ENCODE data around the gene ALOXE3. TPM values are rescaled to one million over a fixed set of nuclear protein-coding genes. Genes with fewer than 3 reads are reported as not detected.
A peak's percentile ranks its signal among the peaks of the same experiment; 100 is the strongest.

Gene ALOXE3
- polyA plus RNA-seq, 2 donors: 0.43 to 1.7 TPM

DNA sequence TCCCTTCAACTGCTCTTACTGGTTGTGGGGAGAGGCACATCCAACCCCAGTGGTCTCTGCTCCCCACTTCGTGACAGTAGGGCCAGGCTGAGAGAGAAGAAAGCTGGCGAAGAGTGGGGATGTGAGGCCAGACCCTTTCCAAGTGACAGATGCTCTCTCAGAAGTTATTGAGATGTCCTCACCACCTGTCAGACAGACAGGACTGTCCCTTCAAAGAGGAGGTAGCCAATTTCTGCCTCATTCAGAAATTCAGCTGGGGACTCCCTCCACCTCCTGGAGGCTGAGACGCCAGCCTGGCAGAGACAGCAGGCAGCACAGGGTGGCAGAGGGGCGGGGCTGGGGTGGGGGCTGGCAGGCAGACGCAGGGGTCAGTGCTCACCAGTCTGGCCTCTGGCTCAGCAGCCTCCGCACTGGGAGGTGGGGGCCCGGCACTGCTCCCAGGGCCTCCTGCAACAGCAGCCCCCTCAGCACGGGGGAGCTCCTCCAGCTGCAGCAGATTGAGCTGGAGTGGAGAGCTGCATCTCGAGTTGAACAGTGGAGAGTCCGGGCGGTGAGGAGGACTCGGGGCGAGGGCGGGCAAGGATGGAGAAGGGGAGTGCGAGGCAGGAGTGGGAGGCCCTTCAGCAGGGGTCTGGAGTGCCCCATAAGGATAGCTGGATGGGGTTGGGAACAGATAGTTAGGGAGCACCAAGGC, 24.7 kb upstream of the ALOXE3 start:
- Histone ChIP-seq H3K27ac (ENCODE audit: low read depth in 2 of 2, low read length in 1 of 2) (peak overlapping the region in 1 of 2 donors; percentile 22), H3K9me3 (ENCODE audit: control insufficient read depth in 2 of 2, insufficient read depth in 1 of 2, low read depth in 1 of 2, low read length in 1 of 2) (peaks cover 0 to 2% of the 10 kb centered on the region in 2 donors), H3K27me3 (ENCODE audit: control insufficient read depth in 1 of 2, insufficient read depth in 2 of 2, low read length in 2 of 2) (no peaks in the 10 kb centered on the region), H3K4me3 (ENCODE audit: low read depth in 1 of 2, low read length in 2 of 2) (no peak overlapping the region), H3K4me1 (ENCODE audit: control insufficient read depth in 2 of 2, insufficient read depth in 2 of 2, low read length in 1 of 2) (peaks cover 0 to 10% of the 10 kb centered on the region in 2 donors), H3K36me3 (ENCODE audit: control insufficient read depth in 2 of 2, insufficient read depth in 2 of 2, low read length in 1 of 2) (peaks cover 45 to 73% of the 10 kb centered on the region in 2 donors)
- 83 to 84% methylated on average over 15 of the region's 15 CpGs for WGBS, 2 donors

DNA sequence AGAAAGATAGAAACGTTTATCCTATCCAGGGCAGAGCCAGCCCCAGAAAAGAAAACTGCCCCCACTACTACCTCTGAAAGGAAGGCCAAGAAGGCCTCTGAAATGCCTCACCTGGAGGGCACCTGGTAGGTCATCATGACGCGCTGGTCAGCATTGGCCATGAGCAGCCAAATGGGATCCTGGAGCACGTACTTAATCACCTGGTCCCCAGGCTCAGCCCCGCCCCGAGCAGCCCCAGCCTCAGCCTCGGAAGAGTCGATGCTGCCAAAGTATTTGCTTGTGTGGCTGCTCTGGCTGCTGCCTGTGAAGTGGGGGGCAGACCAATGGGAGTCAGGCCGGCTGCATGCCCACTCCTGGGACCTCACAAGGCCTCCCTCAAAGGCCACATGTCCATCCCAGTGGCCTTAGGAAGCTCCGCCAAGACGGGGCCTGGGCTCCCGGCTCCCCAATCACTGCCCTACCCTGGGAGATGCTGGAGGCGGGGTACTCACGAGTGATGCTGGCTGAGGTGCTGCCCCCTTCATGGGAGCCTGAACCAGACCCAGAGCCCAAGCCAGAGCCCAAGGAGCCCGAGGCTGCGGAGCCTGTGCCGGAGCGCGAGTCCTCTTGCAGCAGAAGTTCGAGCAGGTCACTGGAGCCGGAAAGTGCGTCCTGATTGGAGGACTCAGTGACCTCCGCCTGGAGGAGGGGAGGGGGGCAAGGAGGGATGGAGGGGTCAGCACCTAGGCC, 24.0 kb upstream of the ALOXE3 start:
- Histone ChIP-seq H3K9me3 (ENCODE audit: control insufficient read depth in 2 of 2, insufficient read depth in 1 of 2, low read depth in 1 of 2, low read length in 1 of 2) (peaks cover 0 to 2% of the 10 kb centered on the region in 2 donors), H3K27me3 (ENCODE audit: control insufficient read depth in 1 of 2, insufficient read depth in 2 of 2, low read length in 2 of 2) (no peaks in the 10 kb centered on the region), H3K36me3 (ENCODE audit: control insufficient read depth in 2 of 2, insufficient read depth in 2 of 2, low read length in 1 of 2) (peaks cover 41 to 66% of the 10 kb centered on the region in 2 donors), H3K4me1 (ENCODE audit: control insufficient read depth in 2 of 2, insufficient read depth in 2 of 2, low read length in 1 of 2) (peaks cover 0 to 10% of the 10 kb centered on the region in 2 donors), H3K4me3 (ENCODE audit: low read depth in 1 of 2, low read length in 2 of 2) (no peak overlapping the region), H3K27ac (ENCODE audit: low read depth in 2 of 2, low read length in 1 of 2) (peak overlapping the region in 1 of 2 donors; percentile 44)
- 88% methylated on average over 23 of the region's 23 CpGs for whole genome bisulfite sequencing, 2 donors

DNA sequence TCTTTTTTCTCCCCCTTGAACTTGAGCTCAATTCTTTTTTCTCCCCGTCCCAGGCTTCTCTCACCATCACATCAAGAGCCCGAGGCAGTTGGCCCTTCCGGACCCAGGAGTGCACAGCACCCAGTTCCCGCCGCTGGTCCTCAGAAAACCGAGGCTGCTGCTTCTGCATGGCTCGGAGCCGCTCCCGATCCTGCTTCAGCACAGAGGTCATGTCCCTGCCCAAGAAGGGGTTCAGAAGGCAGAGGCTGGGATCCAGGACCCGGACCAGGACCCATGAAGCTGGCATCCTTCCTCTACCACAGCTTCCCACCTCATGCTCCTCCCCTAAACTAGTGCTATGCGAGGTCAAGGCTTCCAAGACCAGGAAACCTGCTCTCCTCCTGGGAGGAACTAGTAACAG, 23.4 kb upstream of the ALOXE3 start:
- WGBS, 2 donors: 87% methylated on average over 11 of the region's 11 CpGs
- peaks cover 36 to 60% of the 10 kb centered on the region in 2 donors for H3K36me3 ChIP-seq (ENCODE audit: control insufficient read depth in 2 of 2, insufficient read depth in 2 of 2, low read length in 1 of 2)

DNA sequence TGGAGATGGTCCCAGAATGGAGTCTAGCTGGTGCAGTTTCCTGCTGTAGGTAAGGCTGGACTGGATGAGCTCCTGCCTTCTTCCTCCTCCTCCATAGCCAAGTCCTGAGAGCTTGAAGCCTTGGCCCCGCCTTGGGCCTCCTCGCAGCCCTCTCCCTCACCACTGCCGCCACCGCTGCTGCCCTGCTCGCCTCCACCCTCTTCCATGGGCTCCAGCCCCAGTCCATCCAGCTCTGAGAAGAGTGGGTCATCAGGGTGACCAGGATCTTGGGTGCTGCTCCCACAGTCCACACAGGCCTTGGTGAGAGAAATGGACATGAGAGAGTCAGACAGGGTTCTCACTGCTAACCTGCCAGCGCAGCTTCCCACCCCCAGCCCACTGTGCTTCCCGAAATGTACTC, 22.7 kb upstream of the ALOXE3 start:
- Histone ChIP-seq H3K4me1 (ENCODE audit: control insufficient read depth in 2 of 2, insufficient read depth in 2 of 2, low read length in 1 of 2) (peaks cover 0 to 8% of the 10 kb centered on the region in 2 donors), H3K27ac (ENCODE audit: low read depth in 2 of 2, low read length in 1 of 2) (peak overlapping the region in 1 of 2 donors; percentile 8)
- WGBS, 2 donors: 94 to 95% methylated on average over 7 of the region's 7 CpGs

More for the DNA sequence above, 23.4 kb upstream of the ALOXE3 start:
- Histone ChIP-seq H3K4me1 (ENCODE audit: control insufficient read depth in 2 of 2, insufficient read depth in 2 of 2, low read length in 1 of 2) (peaks cover 0 to 8% of the 10 kb centered on the region in 2 donors), H3K9me3 (ENCODE audit: control insufficient read depth in 2 of 2, insufficient read depth in 1 of 2, low read depth in 1 of 2, low read length in 1 of 2) (peaks cover 0 to 2% of the 10 kb centered on the region in 2 donors), H3K4me3 (ENCODE audit: low read depth in 1 of 2, low read length in 2 of 2) (no peak overlapping the region), H3K27ac (ENCODE audit: low read depth in 2 of 2, low read length in 1 of 2) (peak overlapping the region in 1 of 2 donors; percentile 44), H3K27me3 (ENCODE audit: control insufficient read depth in 1 of 2, insufficient read depth in 2 of 2, low read length in 2 of 2) (no peaks in the 10 kb centered on the region)

DNA sequence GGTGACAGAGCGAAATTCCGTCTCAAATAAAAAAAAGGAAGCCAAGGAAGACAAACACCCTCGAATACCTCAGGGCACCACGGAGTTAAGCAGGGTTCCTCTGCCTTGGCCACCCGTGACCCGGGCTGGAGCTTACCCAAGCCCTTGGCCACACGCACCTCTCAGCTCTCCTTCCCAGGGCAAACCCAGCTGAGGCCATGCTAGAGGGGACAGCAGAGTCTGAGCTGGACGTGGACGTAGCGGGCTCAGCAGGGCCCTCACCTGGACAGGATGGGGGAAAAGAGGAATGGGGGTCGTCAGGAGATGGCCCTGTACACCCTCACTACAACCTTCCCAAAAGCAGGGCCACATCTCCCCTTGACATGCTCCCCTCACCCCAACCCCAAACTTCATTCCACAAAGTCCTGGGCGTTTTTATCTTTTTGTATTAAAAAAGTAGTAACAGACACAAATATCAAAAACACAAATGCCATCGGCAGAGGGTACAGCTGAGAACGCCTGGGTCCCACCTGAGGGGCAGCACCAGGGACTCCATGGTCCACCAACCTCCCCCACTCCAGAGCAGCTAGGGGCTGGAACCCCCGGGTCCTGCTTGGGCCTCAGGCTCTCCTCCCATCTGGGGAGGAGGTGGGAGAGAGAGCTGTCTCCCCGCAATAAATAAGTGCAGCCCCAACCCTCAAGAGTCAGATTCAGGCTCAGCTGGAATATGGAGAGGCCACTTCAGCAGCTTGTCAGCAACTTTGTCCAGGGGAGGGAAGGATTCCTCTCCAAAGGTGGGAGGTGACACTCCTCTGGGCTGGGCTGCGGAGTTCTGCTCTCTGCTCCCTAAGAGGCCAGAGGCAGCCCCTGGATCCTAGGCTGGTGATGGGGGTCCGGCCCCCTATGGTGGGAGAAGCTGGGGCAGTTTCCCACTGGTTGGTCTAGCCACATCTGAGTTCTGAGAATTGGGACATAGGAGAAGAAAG, 22.0 kb upstream of the ALOXE3 start:
- no peaks in the 10 kb centered on the region for H3K9me3 ChIP-seq (ENCODE audit: control insufficient read depth in 2 of 2, insufficient read depth in 1 of 2, low read depth in 1 of 2, low read length in 1 of 2)
- H3K4me3 ChIP-seq (ENCODE audit: low read depth in 1 of 2, low read length in 2 of 2): no peak overlapping the region
- 76 to 77% methylated on average over 16 to 18 of the region's 18 CpGs for WGBS, 2 donors
- H3K4me1 ChIP-seq (ENCODE audit: control insufficient read depth in 2 of 2, insufficient read depth in 2 of 2, low read length in 1 of 2): peaks cover 0 to 8% of the 10 kb centered on the region in 2 donors
- peaks cover 24 to 47% of the 10 kb centered on the region in 2 donors for H3K36me3 ChIP-seq (ENCODE audit: control insufficient read depth in 2 of 2, insufficient read depth in 2 of 2, low read length in 1 of 2)
- H3K27ac ChIP-seq (ENCODE audit: low read depth in 2 of 2, low read length in 1 of 2): peak overlapping the region in 1 of 2 donors; percentile 59
- no peaks in the 10 kb centered on the region for H3K27me3 ChIP-seq (ENCODE audit: control insufficient read depth in 1 of 2, insufficient read depth in 2 of 2, low read length in 2 of 2)

More for the DNA sequence above, 22.7 kb upstream of the ALOXE3 start:
- H3K27me3 ChIP-seq (ENCODE audit: control insufficient read depth in 1 of 2, insufficient read depth in 2 of 2, low read length in 2 of 2): no peaks in the 10 kb centered on the region
- no peak overlapping the region for H3K4me3 ChIP-seq (ENCODE audit: low read depth in 1 of 2, low read length in 2 of 2)
- H3K9me3 ChIP-seq (ENCODE audit: control insufficient read depth in 2 of 2, insufficient read depth in 1 of 2, low read depth in 1 of 2, low read length in 1 of 2): no peaks in the 10 kb centered on the region
- peaks cover 29 to 53% of the 10 kb centered on the region in 2 donors for H3K36me3 ChIP-seq (ENCODE audit: control insufficient read depth in 2 of 2, insufficient read depth in 2 of 2, low read length in 1 of 2)

DNA sequence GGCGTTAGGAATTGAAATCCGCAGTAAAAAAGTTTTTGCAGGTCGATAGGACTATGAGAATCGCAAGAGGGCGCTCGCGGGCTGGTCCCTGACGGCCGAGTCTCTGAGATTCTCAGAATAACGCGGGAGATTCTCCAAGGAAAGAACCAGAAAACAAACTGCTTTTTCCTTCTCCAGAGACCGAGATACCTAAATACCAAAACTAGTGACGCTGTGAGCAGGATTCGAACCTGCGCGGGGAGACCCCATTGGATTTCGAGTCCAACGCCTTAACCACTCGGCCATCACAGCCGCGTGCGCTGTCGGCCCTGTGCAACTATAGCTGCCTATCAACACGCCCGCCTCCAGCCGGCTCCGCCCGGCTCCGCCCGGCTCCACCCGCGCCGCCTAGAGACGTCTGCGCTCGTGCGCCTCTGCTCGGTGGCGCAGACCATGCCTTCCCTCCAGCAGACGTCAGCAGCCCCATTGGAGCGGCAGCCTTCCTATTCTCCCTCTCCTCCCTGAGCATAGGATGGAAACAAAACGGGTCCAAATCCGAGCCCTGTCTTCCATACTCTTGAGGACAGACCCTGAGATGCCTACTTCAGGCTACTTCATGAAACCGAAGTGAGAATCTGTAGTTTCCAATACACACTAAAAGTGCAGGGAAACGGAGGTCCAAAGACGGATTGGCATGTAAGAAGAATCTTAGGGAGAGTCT, 20.5 kb upstream of the ALOXE3 start:
- Histone ChIP-seq H3K4me1 (ENCODE audit: control insufficient read depth in 2 of 2, insufficient read depth in 2 of 2, low read length in 1 of 2) (peaks cover 0 to 8% of the 10 kb centered on the region in 2 donors), H3K9me3 (ENCODE audit: control insufficient read depth in 2 of 2, insufficient read depth in 1 of 2, low read depth in 1 of 2, low read length in 1 of 2) (no peaks in the 10 kb centered on the region), H3K36me3 (ENCODE audit: control insufficient read depth in 2 of 2, insufficient read depth in 2 of 2, low read length in 1 of 2) (peaks cover 17 to 34% of the 10 kb centered on the region in 2 donors), H3K27me3 (ENCODE audit: control insufficient read depth in 1 of 2, insufficient read depth in 2 of 2, low read length in 2 of 2) (no peaks in the 10 kb centered on the region), H3K4me3 (ENCODE audit: low read depth in 1 of 2, low read length in 2 of 2) (peak overlapping the region; percentile 1 to 39), H3K27ac (ENCODE audit: low read depth in 2 of 2, low read length in 1 of 2) (peak overlapping the region; percentile 88 to 97)
- 0 to 1% methylated on average over 46 of the region's 46 CpGs for WGBS, 2 donors

DNA sequence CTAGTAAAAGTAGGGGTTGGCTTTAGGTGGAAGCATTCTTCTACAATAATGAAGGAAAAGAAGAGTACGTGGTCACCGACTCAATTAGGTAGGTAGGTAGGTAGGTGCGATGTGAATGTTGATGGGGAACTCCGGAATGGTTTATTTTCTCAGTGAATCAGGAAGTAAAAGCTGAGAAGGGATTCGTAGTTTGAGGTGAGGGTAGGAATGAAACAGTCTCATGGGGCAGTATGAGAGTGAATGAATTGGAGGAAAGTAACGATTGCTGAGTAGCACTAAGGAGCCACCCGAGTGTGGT, 20.0 kb upstream of the ALOXE3 start:
- no peaks in the 10 kb centered on the region for H3K27me3 ChIP-seq (ENCODE audit: control insufficient read depth in 1 of 2, insufficient read depth in 2 of 2, low read length in 2 of 2)
- peaks cover 14 to 29% of the 10 kb centered on the region in 2 donors for H3K36me3 ChIP-seq (ENCODE audit: control insufficient read depth in 2 of 2, insufficient read depth in 2 of 2, low read length in 1 of 2)
- H3K4me1 ChIP-seq (ENCODE audit: control insufficient read depth in 2 of 2, insufficient read depth in 2 of 2, low read length in 1 of 2): peaks cover 0 to 8% of the 10 kb centered on the region in 2 donors
- H3K9me3 ChIP-seq (ENCODE audit: control insufficient read depth in 2 of 2, insufficient read depth in 1 of 2, low read depth in 1 of 2, low read length in 1 of 2): no peaks in the 10 kb centered on the region
- no peak overlapping the region for H3K4me3 ChIP-seq (ENCODE audit: low read depth in 1 of 2, low read length in 2 of 2)
- peak overlapping the region; percentile 88 to 97 for H3K27ac ChIP-seq (ENCODE audit: low read depth in 2 of 2, low read length in 1 of 2)
- 1 to 2% methylated on average over 7 of the region's 7 CpGs for WGBS, 2 donors

DNA sequence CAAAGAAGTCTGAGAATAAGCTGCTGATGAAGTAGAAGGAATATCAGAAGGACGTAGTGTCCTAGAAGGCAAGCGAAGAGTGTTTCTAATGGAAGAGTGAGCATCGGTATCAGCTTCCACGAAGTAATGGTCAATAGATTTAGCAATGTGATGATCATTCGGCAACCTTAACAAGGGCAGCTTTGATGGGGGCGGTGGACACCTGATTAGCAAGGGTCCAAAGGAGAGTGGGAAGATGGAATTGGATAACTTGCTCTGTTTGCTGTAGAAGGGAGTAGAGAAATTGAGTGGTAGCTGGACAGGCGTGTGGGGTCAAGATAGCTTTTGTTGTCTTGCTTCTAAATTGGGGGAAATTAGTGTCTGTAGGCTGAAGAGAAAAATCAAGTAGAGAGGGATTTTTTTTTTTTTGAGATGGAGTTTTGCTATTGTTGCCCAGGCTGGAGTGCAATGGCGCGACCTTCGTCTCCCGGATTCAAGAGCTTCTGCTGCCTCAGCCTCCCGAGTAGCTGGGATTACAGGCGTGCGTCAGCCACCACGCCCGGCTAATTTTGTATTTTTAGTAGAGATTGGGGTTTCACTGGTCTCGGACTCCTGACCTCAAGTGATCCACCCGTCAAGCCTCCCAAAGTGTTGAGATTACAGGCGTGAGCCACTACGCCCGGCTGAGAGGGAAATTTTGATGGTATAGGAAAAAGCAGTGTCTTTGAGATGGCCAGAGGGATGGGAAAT, 19.5 kb upstream of the ALOXE3 start:
- H3K36me3 ChIP-seq (ENCODE audit: control insufficient read depth in 2 of 2, insufficient read depth in 2 of 2, low read length in 1 of 2): peaks cover 14 to 26% of the 10 kb centered on the region in 2 donors
- WGBS, 2 donors: 28 to 35% methylated on average over 21 of the region's 21 CpGs
- no peaks in the 10 kb centered on the region for H3K27me3 ChIP-seq (ENCODE audit: control insufficient read depth in 1 of 2, insufficient read depth in 2 of 2, low read length in 2 of 2)
- H3K4me3 ChIP-seq (ENCODE audit: low read depth in 1 of 2, low read length in 2 of 2): no peak overlapping the region
- H3K9me3 ChIP-seq (ENCODE audit: control insufficient read depth in 2 of 2, insufficient read depth in 1 of 2, low read depth in 1 of 2, low read length in 1 of 2): no peaks in the 10 kb centered on the region
- H3K27ac ChIP-seq (ENCODE audit: low read depth in 2 of 2, low read length in 1 of 2): peak overlapping the region in 1 of 2 donors; percentile 88
- H3K4me1 ChIP-seq (ENCODE audit: control insufficient read depth in 2 of 2, insufficient read depth in 2 of 2, low read length in 1 of 2): peaks cover 0 to 8% of the 10 kb centered on the region in 2 donors

All from esophagus (tissue), 2 donors.